Ramos (cell line): ENCODE measurements around the gene NAP1L4.

ENCODE experiments used
- in situ Hi-C: fragments of 300-500 bp; cut with MboI; formaldehyde crosslinking; loops from one replicate; pipeline ENCODE4 v1.14.3; 2022; ENCODE audit warnings: low sequenced_read_pairs; ENCODE audit not compliant: unreplicated experiment

Gene NAP1L4

DNA sequence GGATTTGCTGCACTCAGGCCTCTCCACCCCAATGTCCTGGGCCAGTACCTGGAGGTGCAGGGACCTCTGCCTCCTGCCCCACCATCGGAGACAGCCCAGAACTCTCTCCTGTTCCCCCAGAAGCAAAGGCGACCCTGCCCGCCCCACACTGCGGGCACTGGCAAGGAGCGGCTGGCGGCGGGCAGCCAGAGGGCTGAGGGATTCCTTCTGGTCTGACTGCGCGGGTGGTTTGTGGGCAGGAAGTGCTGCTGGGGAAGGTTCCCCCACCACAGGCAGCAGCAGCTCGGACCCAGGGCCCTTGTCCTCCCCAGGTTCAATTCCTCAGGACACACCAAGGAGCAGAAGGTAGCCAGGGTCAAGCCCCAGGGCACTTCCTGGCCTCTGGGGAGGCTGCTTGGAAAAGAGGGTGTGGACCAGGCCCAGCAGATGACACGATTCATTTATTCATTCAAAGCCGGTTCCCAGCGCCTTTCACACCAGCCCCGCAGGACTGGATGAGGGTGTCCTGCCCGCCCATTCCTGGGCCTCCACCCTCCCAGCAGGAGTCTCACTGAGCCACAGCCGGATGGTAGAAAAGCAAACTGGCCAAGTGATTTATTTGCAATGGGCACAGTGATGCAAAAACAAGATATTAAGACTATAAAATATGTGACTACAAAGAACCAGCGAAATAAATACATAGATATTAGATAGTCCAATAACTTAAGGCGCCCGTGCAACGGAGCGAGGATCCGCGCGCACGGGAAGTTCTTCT, 64.1 kb downstream of the NAP1L4 start:
- in situ Hi-C loops = no loop called here

DNA sequence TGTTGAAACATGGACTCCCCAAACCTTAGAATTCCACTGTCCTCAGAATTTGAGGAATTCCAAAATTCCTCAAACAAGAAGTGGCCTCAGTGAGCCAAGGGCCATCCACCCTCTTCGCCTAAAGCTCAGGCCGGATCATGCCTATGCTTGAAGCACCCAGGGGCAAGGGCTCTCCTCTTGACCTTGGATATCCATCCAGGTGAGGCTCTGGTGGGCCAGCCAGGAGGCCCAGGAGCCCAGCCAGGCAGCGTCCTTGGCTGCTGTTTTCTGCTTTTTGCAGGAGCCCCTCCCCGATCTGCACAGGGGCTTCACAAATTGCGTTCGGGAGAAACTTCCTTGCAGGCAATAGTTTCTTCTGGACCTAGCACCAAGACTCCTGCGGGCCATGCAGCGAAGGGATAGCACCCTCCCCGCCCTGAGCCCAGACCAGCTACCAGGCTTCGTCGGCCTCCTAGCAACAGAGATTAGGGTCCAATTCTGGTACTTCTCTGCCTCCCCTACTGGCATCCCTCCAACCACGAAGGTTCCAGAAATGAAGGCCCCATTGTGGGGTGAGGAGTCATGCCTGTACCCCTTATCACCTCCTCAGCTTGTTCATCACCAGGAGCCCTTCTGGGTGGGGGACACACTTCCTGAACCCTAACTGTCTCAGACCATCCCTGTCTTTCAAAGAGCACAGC, 64.9 kb downstream of the NAP1L4 start:
- in situ Hi-C loops = no loop called here

DNA sequence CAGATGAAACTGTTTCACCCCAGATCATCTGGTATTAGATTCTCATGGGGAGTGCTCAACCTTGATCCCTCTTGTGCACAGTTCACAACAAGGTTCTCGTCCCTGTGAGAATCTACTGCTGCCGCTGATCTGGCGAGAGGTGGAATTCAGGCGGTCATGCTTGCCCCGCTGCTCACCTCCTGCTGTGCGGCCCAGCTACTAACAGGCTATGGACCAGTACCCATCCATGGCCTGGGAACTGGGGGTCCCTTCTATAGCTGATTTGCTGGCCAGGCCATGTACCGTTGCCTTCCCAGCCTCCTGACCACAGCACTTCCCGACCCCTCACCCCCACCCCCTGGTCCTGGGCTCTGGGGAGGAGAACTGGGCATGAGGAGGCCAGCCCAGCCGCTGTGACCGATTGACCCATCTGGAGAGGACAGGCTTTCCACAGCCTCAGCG, 65.5 kb downstream of the NAP1L4 start:
- in situ Hi-C loops = no loop called here

DNA sequence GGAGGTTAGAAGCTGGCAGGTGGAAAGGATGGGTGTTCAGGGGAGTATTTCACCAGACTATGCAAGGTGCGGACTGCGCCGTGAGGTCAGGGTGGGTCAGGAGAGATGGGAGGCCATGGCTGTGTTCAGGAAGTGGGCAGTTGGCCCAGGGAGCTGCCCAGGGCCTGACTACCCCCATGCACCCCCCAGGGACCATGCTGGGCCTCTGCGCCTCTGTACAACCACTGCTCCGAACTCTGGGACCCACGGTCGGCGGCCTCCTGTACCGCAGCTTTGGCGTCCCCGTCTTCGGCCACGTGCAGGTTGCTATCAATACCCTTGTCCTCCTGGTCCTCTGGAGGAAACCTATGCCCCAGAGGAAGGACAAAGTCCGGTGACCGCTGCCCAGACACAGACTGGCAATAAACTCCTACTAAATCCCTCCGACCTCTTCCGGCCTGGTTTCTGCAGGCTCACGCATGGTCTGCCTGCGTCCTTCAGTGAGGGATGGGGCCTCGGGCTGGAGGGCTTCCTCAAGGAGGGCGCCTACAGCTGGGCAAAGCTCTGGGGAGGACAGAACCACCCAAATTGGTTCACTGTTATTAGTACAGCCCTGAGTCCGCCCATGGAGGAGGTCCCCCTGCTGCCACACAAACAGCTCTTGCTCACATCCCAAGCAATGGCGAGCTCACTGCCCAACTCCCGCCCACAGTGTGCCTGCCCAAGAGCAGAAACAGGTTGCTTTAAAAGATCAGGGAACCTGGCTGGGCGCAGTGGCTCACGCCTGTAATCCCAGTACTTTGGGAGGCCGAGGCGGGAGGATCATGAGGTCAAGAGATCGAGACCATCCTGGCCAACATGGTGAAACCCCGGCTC, 67.1 kb downstream of the NAP1L4 start:
- in situ Hi-C loops = no loop called here

DNA sequence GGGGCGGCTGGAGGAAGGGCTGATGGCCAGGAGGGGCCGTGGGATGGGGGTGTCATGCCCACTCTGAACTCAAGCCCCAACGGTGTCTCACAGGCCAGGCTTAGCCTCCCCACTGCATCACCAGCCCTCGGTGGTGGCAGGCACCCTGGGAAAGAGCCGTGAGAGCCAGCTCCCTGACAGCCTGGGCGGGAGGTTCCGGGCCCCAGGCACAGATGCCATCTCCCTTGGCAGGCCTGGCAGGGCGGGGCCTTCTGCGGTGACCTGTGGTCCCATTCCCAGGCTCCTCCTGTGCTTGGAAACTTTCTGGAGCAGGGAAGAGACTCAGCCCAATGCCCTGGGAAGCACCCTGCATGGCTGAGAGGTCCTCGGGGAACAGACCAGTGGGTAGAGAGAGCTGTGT, 67.7 kb downstream of the NAP1L4 start:
- in situ Hi-C loops = no loop called here

DNA sequence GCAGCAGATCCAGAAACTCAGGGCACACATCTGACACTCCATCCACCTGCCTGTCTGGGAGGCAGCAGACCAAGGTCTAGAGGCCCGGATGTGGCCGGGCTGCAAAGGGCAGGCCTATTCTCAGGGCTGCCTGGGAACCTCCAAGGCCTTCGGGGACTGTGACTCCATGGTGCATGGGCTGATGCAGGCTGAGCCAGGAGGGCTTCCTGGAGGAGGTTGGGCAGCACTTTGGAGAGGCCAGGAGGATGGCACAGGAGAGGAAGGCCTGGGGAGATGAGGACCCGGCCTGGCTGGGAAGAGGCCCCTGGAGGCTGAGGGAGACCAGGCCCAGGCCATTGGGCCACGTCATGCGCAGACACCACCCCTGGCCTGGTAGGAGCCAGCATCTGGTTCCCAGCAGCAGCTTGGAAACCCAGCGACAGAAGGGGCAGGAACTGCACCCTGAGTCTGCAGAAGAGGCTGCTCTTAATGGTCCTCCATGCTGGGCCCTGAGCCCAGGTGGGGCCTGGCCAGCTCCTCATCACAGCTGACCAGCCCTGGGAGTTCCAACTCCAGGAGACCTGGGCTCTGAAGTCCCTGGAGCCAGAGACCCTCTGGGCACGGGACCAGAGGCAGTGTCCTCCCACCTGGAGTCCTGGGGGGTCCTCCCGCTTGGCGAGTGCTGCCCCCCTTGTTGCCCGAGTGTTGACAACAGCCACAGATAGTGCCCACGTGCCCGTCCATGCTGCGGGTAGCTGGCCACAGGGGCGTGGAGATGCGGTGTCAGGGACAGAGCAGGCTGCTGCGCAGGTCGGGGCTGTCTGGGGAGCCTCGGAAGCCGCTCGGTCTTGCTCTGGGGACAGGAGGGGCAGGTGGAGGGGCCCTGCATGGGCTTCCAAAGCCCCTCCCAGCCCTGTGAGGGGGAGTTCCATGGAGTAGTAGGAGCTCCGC, 68.4 kb downstream of the NAP1L4 start:
- in situ Hi-C loops = no loop called here

DNA sequence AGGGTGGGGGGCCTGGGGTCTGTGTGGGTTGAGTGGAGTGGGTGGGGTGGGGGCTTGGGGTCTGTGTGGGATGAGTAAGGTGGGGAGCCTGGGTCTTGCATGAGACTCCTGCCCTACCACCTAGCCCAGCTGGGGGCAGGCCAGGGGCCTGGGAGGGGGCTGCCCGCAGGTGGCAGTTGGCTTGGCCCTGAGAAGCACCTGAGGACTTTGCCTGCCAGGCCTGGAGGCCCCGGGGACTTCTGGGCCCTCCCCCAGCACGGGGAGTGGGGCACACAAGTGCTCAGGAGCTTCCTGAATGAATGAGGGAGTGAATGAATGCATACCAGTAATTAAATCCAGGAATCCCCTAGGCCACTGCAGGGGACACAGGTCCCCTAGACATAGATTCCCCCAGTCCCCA, 69.5 kb downstream of the NAP1L4 start:
- in situ Hi-C loops = no loop called here

DNA sequence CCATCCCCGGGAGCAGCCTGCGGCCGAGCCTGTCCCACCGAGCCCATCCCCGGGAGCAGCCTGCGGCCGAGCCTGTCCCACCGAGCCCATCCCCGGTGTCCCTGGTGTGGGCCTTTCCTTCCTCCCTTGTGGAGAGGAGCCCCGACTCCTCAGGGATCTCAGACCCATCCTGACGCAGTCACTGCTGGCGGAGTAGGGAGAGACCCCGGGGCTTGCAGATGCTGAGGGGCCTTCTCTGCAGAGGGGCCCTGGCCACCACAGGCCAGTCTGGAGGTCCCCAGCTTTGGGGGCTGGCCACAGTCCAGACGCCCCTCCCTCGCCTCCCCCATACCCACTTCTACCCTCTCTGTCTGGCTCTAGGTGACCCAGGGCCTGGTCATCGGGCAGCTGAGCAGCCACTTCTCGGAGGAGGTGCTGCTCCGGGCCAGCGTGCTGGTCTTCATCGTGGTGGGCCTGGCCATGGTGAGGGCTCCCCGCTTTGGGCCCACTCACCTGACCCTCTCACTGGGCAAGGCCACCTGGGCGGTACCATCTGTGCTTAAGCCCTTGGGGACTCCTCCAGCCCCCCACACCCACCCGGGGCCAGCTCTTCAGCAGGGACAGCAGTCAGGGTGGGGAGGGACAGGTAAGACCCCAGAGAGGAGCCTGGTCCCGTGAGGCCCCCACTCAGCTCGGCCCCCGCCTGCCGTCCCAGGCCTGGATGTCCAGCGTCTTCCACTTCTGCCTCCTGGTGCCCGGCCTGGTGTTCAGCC, 70.2 kb downstream of the NAP1L4 start:
- in situ Hi-C loops = no loop called here

DNA sequence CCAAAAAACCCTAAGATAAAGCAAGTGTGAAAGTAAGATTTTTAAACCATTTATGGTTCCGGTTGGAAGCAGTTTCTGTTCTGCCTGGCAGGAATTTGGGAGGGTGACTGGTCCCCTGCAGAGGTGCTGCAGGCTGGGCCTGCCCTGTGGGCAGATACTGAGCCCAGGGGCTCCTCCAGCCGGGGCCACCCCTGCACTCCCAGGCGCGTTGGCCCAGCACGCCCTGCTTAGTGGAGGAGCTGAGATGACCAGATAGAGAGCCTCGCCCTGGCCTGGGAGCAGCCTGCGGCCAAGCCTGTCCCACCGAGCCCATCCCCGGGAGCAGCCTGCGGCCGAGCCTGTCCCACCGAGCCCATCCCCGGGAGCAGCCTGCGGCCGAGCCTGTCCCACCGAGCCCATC, 70.9 kb downstream of the NAP1L4 start:
- in situ Hi-C loops = no loop called here

DNA sequence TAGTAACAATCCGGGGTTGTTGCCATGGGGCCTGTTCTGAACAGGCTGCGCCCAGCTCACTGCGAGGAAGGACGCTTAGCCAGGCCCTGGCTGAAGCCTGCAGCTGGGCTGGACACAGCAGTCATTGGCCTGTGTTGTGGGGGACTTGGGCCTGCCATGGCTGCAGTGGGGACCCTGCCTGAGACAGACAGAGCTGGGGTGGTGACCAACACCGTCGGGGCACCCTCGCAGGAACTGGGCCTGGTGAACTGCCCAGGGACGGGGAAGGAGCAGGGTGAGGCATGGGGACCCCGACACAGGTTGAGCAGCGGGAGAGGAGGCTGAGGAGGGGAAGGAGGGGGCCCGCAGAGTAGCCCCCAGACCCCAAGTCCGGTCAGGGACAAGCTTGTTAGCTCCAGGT, 71.8 kb downstream of the NAP1L4 start:
- in situ Hi-C loops = no loop called here

DNA sequence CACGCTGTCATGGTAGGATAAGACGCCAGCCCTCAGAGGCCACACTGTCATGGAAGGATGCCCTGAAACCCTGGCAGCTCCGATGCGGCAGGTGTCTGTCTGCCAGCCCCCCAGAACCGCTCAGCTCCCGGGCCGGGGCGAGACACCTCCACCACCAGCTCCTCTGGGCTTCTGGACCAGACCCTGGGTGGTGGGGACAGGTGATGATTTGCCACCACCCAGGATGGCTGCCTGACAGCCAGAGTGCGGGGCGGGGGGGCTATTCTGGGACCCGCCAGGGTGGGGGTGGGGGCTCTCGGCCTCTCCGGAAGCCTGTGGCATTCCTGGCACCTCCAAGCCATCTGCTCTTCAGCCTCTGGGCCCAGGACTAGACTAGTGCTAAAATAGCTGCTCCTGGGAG, 72.3 kb downstream of the NAP1L4 start:
- in situ Hi-C loops = no loop called here

DNA sequence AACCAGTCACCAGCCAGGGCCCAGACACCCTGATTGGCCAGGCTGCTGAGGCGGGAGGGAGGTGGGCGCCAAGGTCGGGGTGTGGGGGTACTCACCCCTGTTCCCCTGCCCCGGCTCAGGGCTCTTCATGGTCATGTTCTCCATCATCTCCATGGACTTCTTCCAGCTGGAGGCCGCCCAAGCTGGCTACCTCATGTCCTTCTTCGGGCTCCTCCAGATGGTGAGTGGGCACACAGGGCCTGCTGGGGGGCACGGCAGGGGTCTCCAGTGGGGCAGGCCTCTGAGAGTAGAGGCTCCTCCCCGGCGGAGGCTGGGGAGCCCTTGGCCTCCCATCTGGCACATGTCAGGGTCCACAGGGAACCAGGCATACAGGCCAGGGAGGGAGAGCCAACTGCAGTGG, 72.9 kb downstream of the NAP1L4 start:
- in situ Hi-C loops = no loop called here

DNA sequence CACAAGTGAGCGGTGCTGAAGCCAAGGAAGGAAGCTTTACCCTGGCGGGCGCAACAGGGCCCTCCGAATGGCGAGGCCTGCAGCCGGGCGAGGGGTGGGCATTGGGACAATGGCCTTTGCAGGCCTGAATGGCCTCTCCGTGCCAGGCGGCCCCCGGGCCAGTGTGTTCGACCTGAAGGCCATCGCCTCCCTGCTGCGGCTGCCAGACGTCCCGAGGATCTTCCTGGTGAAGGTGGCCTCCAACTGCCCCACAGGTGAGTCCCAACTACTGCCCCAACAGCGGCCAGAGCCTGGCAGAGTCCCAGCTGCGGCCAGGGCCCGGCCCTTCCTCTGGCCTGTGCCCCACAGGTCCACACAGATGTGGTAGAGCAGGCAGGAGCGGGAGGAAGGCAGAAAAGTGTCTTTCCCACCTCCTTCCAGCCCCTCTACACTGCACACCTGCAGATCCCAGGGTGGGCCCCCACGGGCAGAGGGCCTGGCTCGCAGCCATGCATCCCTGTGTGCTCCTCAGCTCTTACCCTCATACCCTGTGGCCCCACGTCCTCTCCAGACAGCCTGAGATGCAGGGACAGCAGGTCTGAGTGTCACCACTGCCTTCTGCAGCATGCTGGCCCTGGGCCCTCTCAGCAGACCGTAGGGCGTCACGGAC, 74.2 kb downstream of the NAP1L4 start:
- in situ Hi-C loops = no loop called here

DNA sequence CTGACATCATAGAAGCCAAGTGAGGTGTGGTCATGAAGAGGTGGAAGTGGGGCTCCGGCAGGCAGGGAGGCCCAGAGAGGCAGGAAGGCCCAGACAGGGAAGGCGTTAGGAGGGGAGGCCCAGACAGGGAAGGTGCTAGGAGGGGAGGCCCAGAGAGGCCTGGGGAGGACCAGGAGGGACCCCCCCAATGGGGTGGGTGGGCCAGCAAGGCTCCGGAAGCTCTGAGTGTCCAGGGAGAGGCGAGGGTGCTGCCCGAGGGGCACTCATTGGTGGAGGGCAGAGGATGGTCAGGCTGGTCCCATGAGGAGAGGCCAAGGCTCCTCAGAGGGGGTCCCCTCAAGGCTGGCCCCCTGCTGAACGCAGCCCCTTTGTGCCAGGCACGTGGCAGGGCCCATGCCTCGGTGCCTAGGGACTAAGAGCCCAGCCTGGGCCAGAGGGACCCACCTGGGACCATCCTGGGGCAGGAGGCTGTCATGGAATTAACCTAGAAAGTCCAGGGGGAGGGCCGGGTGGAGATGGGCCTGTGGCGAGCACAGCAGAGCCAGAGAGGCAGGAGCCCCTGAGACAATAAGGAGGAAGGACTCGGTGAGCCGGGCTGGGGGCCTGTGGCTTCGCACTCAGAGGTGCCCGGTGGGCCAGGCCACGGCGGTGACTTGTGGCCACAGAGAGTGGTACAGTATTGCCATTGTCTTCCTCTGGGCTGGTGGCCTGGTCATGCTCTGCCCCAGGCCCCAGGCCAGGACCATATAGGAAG, 75.1 kb downstream of the NAP1L4 start:
- in situ Hi-C loops = no loop called here

DNA sequence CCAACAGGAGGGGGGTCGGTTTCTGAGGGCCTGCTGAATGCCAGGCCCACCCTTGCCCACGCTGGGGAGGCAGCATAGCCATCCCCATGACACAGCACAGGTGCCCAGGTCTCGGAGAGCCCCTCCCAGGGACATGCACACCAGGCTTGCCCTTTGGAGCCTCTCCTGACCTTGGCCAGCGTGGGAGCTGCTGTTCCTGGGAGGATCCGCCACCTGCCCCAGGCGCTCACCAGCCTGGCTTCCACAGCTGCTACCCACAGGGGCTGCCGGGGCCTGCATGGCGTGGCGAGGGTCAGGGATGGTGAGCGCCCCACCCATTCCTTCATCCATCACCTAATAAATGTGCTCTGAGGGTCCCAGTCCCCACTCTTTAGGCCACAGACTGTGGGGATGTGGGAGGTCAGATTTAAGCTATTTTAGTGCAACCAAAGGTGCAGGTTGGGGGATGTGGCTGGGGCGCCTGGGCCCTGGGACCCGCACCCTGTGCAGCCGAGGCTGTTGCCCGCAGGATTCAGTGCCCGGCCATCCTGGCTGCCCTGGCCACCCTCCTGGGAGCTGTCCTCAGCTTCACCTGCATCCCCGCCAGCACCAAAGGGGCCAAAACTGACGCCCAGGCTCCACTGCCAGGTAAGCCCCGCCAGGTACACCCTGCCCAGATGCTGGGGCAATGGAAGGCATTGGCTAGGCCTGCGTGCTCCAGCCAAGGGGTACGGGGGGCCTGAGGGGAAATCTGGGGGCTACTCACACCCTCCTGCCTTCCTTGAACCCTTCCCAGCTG, 75.8 kb downstream of the NAP1L4 start:
- in situ Hi-C loops = no loop called here

DNA sequence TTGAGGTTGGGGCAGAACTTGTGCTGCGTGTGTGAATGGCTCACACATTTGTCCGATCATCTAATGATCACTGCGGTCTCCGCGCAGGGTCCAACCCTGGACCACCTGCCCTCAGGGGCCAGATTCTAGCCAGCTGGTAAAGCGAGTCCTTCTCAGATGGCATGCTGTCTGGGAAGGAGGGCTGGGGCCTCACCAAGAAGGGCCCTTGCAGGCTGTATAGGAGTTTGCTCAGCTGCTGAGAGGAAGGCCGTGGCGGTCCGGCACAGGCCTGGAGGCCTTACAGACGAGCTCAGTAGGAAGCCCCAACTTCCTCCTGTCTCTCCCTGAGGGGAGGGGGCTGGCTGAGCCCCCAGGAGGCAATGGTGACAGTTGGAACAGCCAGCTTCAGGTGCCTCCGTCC, 76.7 kb downstream of the NAP1L4 start:
- in situ Hi-C loops = no loop called here

DNA sequence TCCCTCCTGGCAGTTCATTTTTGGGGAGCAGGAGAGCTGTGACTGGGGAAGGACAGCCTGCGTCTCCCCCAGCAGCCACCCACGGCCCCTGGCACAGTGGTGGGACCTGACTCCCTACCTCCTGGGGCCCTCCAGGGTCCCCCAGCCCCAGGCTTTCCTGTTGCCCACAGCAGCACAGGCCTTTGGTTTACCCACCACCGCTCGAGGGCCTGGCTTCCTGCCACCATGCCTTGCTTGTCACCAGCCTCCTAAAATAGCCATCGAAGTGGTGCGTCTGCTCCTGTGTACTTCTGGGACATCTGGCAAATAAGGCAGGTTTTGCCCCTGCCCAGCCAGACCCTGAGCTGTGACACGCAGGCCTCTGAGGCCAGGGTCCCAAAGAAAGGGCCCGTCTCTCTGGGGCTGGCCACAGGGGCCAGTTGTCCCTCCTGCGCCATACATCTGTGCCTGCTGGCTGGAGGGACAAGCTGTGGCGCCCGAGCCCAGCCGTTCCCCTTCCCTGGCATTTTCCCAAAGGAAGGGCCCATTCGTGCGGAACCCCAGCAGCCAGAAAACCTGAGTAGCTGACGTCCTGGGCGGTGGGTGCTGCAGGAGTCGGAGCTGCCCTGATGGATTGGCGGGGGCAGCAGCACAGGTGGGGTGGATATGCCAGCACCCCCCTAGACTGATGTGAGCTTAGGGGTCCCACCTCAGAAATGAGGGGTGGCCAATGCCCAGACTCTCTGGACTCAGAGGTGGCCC, 77.5 kb downstream of the NAP1L4 start:
- in situ Hi-C loops = no loop called here
